GM21576 (cell line): Measurements from ENCODE around the gene NPY1R.

Source experiments
- ATAC-seq: cut with Tn5 transposase; IDR thresholded peaks from one replicate; pipeline ENCODE4 v1.9.1; 2021; ENCODE audit warnings: mild to moderate bottlenecking, moderate library complexity; ENCODE audit not compliant: unreplicated experiment

NPY1R gene

GRCh38 chr4:163332526-163333406 lies at the start of gene NPY1R:
Gene NPY1R (minus strand): TSS chr4:163332596. CDS start chr4:163326554, 6,042 bp downstream.
- peak; percentile 82 for ATAC-seq

DNA sequence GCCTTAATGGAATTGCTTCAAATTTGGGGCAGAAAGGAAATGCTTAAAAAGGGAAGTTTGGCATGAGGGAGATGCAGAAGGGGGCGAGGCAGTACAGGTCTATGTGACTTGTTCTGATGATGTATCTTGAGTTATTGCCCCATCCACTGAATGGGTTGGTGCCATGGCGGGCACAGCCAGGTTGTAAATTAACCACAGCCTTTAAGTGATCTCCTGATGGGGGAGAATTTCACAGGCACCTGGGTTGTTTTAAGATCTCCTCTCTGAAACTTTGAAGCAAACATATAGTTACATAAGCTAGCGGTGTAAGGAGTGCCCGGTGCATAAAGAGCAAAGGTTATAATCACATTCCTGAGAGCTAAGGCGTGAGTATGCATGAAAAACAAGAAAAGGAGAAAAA lies 48.3 kb upstream of the NPY1R start:
- ATAC-seq: no peak

DNA sequence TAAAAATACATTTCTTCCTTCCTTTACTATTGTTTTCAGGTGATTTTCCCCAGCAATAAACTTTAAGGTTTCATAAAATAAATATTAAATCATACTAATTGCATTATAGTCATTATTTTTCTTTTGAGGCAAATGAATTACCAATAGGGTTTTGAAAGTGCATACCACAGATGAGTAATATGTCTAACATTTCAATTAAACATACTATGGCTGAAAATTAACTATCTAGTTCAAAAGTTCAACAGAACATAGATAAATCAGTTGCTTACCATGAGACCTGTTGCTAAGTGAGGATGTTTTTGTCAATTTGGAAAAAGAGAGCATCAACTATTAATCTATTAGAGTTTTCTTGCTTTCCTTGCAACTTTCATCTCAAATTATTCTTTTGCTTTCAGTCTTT lies 46.3 kb upstream of the NPY1R start:
- no peak for ATAC-seq

GRCh38 chr4:163372029-163372428 lies 39.6 kb upstream of the NPY1R start:
- no peak for ATAC-seq

DNA sequence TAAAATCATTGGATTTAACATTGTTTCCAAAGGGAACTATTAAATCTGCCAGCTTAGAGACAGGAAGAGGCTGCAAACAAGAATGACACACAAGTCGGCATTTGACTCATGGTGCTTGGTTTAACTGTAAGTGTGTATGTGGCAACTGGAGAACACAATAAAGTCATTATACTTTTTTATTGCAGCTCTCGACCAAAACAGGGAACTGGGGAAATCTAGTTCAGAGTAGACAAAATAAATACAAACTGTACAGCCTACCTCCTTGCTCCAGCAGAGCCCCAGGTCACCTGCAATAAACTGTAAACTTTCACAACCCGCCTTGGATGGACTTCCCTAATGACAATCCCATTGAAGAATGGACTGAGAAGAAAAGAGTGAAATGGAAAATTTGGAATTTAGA lies 35.3 kb upstream of the NPY1R start:
- ATAC-seq: no peak

DNA sequence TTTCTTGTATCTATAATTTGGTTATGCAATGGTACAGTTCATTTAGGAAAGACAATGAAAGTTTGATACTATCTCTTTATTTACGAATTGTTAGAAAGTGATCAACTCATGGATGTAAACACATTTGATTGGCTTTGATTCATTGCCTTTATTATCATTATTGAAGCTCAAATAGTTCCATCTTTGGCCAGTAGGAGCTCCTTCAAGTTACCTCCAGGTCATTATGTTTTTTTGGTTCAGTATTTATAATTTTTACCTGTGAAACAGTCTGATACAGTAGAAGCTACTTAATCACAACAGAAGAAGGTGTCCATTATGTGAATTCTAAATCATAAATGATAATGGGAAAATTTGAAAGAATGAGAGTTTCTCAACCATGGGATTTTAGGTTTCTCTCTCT lies 23.7 kb upstream of the NPY1R start:
- no peak for ATAC-seq

GRCh38 chr4:163353054-163353453 lies 20.7 kb upstream of the NPY1R start:
- no peak for ATAC-seq

DNA sequence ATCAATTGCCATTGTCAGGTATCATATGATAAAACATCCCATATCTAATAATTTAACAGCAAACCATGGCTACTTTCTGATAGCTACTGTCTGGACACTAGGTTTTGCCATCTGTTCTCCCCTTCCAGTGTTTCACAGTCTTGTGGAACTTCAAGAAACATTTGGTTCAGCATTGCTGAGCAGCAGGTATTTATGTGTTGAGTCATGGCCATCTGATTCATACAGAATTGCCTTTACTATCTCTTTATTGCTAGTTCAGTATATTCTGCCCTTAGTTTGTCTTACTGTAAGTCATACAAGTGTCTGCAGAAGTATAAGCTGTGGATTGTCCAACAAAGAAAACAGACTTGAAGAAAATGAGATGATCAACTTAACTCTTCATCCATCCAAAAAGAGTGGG lies 18.3 kb upstream of the NPY1R start:
- no peak for ATAC-seq

DNA sequence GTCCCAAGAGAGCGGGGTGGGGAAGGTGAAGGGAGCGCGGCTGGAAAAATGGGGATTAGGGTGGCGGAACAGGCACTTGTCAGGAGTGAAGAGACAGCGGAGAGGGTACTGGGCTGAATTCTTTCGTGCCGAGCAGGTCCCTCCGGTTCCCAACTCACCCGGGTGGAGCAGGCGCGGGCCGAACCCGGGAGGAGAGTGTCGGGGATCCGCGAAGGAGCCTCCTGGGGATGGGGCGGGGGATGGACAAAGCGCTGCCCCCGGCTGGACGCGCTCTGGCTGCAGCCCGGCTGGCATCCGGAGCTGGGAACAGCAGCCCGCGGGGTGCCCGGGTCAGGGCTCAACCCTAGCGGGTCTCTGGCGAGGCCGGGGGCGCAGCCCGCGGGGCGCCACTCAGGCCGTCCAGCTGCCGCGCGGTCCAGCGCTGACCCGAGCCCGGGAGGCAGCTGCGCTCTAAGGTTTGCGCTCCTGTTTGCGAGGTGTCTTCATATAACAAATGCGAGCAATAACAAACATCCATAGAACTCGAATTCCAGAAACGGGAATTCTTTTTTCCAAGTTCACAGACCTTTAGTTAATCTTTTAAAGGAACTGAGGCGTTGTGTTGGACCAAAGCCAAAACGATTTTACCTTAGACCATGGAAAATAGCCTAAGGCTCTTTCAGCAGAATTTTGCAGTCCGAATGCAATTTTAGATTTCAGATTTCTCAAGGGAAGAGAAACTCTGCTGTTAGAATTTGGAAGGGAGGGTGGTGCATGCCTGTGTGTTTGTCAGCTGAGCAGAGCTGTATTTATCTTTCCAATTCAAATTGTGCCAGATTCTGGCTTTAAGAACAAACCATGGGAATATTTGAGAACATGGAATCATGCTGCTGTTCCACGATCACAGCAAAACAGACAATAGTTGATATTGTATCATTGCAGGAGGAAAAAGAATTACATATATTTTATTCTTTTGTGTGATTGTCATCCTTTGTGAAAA lies 12.0 kb upstream of the NPY1R start:
- no peak for ATAC-seq

DNA sequence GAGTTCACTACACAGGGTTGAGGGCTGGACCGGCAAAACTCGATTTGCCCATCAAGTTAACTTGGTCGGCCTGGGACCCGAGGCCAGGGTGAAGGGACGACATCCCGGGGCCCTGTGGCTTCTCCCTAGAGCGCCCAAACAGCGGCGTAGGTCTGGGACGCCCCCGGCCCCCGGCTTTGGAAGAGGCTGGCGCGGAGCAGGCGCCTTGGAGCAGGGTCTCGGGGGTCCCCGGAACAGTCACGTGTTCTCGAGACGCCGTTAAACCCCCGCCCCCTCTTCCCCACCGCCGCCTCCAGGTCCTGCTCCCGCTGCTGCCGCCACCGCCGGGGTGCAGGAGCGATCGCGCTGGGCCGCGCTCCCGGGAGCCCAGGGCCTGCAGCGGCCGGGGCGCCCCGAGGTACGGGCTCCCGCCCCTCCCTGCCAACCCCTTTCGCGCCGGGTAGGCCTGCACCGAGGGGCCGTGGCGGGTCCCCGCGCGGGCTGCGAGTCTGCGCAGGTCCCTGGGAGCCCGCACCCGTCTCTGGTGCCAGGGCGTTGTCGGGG lies 11.3 kb upstream of the NPY1R start, which contains the start of gene NPY5R:
Gene NPY5R, plus strand, starts transcription at position 289 of the 543 bp plus-strand sequence. CDS start 6,382 bp downstream, outside the sequence.
- ATAC-seq: no peak

GRCh38 chr4:163335384-163335783 lies 3.0 kb upstream of the NPY1R start:
- no peak for ATAC-seq

GRCh38 chr4:163331629-163332376 lies 593 bp downstream of the NPY1R start:
- no peak for ATAC-seq

DNA sequence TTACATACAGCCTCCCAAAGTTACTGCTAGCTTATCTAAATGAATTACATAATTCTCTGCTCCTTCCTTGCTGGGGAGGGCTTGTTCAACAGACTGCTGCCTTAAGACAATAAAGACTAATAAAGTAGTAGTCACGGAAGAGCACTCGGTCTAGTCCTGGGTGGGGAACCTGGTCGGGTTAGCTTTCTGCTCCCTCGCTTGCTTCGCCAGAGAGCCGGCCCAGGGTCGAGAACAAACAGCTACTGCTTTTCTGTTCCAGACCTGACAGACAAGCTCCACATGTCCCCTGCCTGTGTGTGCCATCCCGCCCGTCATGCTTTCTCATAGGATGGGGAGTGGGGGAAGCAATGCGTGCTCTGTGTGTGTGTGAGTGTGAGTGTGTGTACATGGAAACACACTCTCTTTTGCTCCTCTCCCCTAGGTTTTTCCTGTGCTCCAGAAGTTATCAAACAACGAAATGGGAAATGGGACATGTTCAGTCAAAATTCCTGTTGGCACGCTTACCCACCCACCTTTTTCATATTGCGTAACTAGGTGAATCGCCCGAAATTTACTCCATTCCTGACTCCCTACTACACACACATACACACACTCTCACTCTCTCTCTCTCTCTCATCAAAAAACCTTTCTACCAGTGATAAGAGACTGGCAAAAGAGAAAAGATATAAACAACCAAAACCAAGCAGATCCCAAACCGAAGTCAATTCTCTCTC lies 1.3 kb downstream of the NPY1R start:
- ATAC-seq: no peak

DNA sequence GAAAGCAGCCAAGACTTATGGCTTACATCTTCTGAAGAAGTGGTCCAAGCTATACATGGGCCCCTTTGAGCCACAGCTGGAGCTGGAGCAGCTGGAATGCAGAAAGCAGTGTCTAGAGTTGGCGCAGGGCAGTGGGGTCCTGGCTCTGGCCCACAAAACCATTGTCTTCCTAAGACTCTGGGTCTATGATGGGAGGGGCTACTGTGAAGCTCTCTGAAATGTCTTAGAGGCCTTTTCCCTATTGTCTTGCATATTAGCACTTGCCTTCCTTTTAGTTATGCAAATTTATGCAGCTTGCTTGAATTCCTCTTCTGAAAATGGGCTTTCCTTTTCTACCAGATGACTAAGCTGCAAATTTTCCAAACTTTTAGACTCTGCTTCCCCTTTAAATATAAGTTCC lies 15.3 kb downstream of the NPY1R start:
- ATAC-seq: no peak

GRCh38 chr4:163309466-163309865 lies 22.9 kb downstream of the NPY1R start:
- no peak for ATAC-seq

GRCh38 chr4:163303069-163303468 lies 29.3 kb downstream of the NPY1R start:
- ATAC-seq: no peak

DNA sequence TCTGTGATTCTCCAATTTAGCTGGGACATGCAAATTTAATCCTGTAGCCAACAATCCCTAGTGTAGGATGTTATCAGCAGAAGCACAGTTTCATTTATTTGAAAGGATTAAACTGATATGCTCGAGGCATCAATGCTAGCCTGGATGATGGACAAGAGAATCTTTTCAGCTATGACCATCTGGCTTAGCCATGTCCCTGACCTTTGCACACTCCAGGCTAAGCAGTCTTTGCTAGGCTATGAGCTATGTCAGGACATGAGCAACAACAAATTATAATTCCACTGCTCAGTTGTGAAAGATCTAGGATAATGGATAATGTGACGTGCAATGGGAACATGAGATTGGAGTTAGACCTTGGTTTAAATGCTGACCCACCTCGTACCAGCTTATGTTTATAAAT lies 32.0 kb downstream of the NPY1R start:
- ATAC-seq: no peak

DNA sequence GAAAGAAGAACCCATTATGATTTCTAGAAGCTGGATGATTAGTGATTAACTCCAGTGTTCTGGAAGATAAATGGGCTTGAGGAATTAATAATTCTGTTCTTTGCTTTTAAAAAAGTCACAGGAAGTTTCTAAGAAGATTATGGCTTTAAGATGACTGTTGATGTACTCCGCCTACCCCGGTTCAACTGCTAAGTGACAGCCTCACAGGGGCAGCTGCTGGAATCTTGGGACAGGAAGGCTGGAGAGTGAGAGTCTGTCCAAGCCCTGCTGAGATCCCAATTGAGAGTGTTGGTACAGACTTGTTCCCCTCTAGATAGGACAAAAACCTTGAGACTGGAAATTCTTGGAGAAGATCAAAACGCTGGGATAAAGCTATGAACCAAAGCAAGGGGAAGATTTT lies 37.3 kb downstream of the NPY1R start:
- ATAC-seq: no peak

DNA sequence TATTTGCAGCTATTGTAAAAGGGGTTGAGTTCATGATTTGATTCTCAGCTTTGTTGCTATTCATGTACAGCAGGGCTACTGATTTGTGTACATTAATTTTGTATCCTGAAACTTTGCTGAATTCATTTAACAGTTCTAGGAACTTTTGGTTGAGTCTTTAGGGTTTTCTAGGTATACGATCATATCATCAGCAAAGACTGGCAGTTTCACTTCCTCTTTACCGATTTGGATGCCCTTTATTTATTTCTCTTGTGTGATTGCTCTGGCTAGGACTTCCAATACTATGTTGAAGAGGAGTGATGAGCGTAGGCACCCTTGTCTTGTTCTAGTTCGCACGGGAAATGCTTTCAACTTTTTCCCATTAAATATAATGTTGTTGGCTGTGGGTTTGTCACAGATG lies 48.1 kb downstream of the NPY1R start:
- no peak for ATAC-seq
